ENCODE data around the gene PLAGL1.

PLAGL1 gene

GRCh38 chr6:143982968-143983367 lies 25.1 kb downstream of the PLAGL1 start:
- H3K4me1 ChIP-seq (ENCODE audit: insufficient read depth, insufficient read length) = no peaks in the 10 kb centered on the region
- no peaks in the 10 kb centered on the region for H3K36me3 ChIP-seq (ENCODE audit: insufficient read depth, insufficient read length, low read length)
- H3K9ac ChIP-seq (ENCODE audit: insufficient read length, low read depth) = no peak overlapping the region
- TF ChIP-seq YY1 (IDR thresholded peaks at IDR 0.05; ENCODE audit: insufficient read depth, insufficient read length) = no peak
- no peak for DNase-seq (ENCODE audit: low read depth, low spot score)
- H3K9me3 ChIP-seq (ENCODE audit: insufficient read depth, low read length) = peaks cover 10% of the 10 kb centered on the region
- H3K4me3 ChIP-seq (ENCODE audit: insufficient read length, low read depth) = no peak overlapping the region
- H3K27me3 ChIP-seq (ENCODE audit: insufficient read depth, insufficient read length) = no peaks in the 10 kb centered on the region

- Histone ChIP-seq H3K9me3 (ENCODE audit: insufficient read depth, low read length) (peaks cover 10% of the 10 kb centered on the region), H3K9ac (ENCODE audit: insufficient read length, low read depth) (no peak overlapping the region), H3K27me3 (ENCODE audit: insufficient read depth, insufficient read length) (peaks cover 2% of the 10 kb centered on the region), H3K36me3 (ENCODE audit: insufficient read depth, insufficient read length, low read length) (no peaks in the 10 kb centered on the region), H3K4me3 (ENCODE audit: insufficient read length, low read depth) (no peak overlapping the region), H3K4me1 (ENCODE audit: insufficient read depth, insufficient read length) (no peaks in the 10 kb centered on the region)
- TF ChIP-seq SUZ12 (IDR thresholded peaks at IDR 0.05; ENCODE audit: extremely low read depth, insufficient read depth, insufficient read length) = no peak
- no peak for TF ChIP-seq ZNF274 (IDR thresholded peaks at IDR 0.05; ENCODE audit: low read depth, low read length)
- TF ChIP-seq YY1 (IDR thresholded peaks at IDR 0.05; ENCODE audit: insufficient read depth, insufficient read length) = no peak
- no peak for DNase-seq (ENCODE audit: low read depth, low spot score)
Measured at GRCh38 chr6:143980921-143981320, 27.1 kb downstream of the PLAGL1 start.

- H3K9ac ChIP-seq (ENCODE audit: insufficient read length, low read depth) = no peak overlapping the region
- DNase-seq (ENCODE audit: low read depth, low spot score) = no peak
- peaks cover 29% of the 10 kb centered on the region for H3K27me3 ChIP-seq (ENCODE audit: insufficient read depth, insufficient read length)
- H3K9me3 ChIP-seq (ENCODE audit: insufficient read depth, low read length) = peaks cover 10% of the 10 kb centered on the region
- TF ChIP-seq YY1 (IDR thresholded peaks at IDR 0.05; ENCODE audit: insufficient read depth, insufficient read length) = no peak
- no peak for TF ChIP-seq ZNF274 (IDR thresholded peaks at IDR 0.05; ENCODE audit: low read depth, low read length)
- no peak for TF ChIP-seq SUZ12 (IDR thresholded peaks at IDR 0.05; ENCODE audit: extremely low read depth, insufficient read depth, insufficient read length)
- H3K36me3 ChIP-seq (ENCODE audit: insufficient read depth, insufficient read length, low read length) = no peaks in the 10 kb centered on the region
- H3K4me1 ChIP-seq (ENCODE audit: insufficient read depth, insufficient read length) = no peaks in the 10 kb centered on the region
- no peak overlapping the region for H3K4me3 ChIP-seq (ENCODE audit: insufficient read length, low read depth)
Measured at GRCh38 chr6:143976806-143977349, 31.2 kb downstream of the PLAGL1 start.

- TF ChIP-seq YY1 (IDR thresholded peaks at IDR 0.05; ENCODE audit: insufficient read depth, insufficient read length) = no peak
- no peak for TF ChIP-seq SUZ12 (IDR thresholded peaks at IDR 0.05; ENCODE audit: extremely low read depth, insufficient read depth, insufficient read length)
- TF ChIP-seq ZNF274 (IDR thresholded peaks at IDR 0.05; ENCODE audit: low read depth, low read length) = no peak
- Histone ChIP-seq H3K4me1 (ENCODE audit: insufficient read depth, insufficient read length) (no peaks in the 10 kb centered on the region), H3K27me3 (ENCODE audit: insufficient read depth, insufficient read length) (peaks cover 56% of the 10 kb centered on the region), H3K9ac (ENCODE audit: insufficient read length, low read depth) (no peak overlapping the region), H3K36me3 (ENCODE audit: insufficient read depth, insufficient read length, low read length) (no peaks in the 10 kb centered on the region), H3K9me3 (ENCODE audit: insufficient read depth, low read length) (no peaks in the 10 kb centered on the region), H3K4me3 (ENCODE audit: insufficient read length, low read depth) (no peak overlapping the region)
- no peak for DNase-seq (ENCODE audit: low read depth, low spot score)
Measured at GRCh38 chr6:143974089-143974488, 34.0 kb downstream of the PLAGL1 start.

GRCh38 chr6:143973097-143973966 lies 34.7 kb downstream of the PLAGL1 start:
- Histone ChIP-seq H3K27me3 (ENCODE audit: insufficient read depth, insufficient read length) (peaks cover 63% of the 10 kb centered on the region), H3K4me3 (ENCODE audit: insufficient read length, low read depth) (peak overlapping the region; percentile 8), H3K9ac (ENCODE audit: insufficient read length, low read depth) (no peak overlapping the region), H3K36me3 (ENCODE audit: insufficient read depth, insufficient read length, low read length) (no peaks in the 10 kb centered on the region), H3K9me3 (ENCODE audit: insufficient read depth, low read length) (no peaks in the 10 kb centered on the region), H3K4me1 (ENCODE audit: insufficient read depth, insufficient read length) (no peaks in the 10 kb centered on the region)
- DNase-seq (ENCODE audit: low read depth, low spot score) = peak; percentile 93
- TF ChIP-seq ZNF274 (IDR thresholded peaks at IDR 0.05; ENCODE audit: low read depth, low read length) = no peak
- TF ChIP-seq SUZ12 (IDR thresholded peaks at IDR 0.05; ENCODE audit: extremely low read depth, insufficient read depth, insufficient read length) = no peak
- TF ChIP-seq YY1 (IDR thresholded peaks at IDR 0.05; ENCODE audit: insufficient read depth, insufficient read length) = no peak

- TF ChIP-seq SUZ12 (IDR thresholded peaks at IDR 0.05; ENCODE audit: extremely low read depth, insufficient read depth, insufficient read length) (no peak), ZNF274 (IDR thresholded peaks at IDR 0.05; ENCODE audit: low read depth, low read length) (no peak), YY1 (IDR thresholded peaks at IDR 0.05; ENCODE audit: insufficient read depth, insufficient read length) (no peak)
- no peaks in the 10 kb centered on the region for H3K9me3 ChIP-seq (ENCODE audit: insufficient read depth, low read length)
- H3K4me1 ChIP-seq (ENCODE audit: insufficient read depth, insufficient read length) = no peaks in the 10 kb centered on the region
- no peak overlapping the region for H3K4me3 ChIP-seq (ENCODE audit: insufficient read length, low read depth)
- DNase-seq (ENCODE audit: low read depth, low spot score) = no peak
- H3K9ac ChIP-seq (ENCODE audit: insufficient read length, low read depth) = no peak overlapping the region
- peaks cover 80% of the 10 kb centered on the region for H3K27me3 ChIP-seq (ENCODE audit: insufficient read depth, insufficient read length)
- H3K36me3 ChIP-seq (ENCODE audit: insufficient read depth, insufficient read length, low read length) = no peaks in the 10 kb centered on the region
Measured at GRCh38 chr6:143971482-143972205, 36.4 kb downstream of the PLAGL1 start.

All from NT2/D1 (cell line).